T-helper 2 cell (primary cell): ENCODE measurements around the gene SKAP1.
"Not testable (repeated sequence)": the region's sequence is repeated elsewhere in the genome, so short reads cannot be mapped to it uniquely, and the experiment has no call there.

ENCODE experiments used
- DNase-seq, 5 experiments: peaks; one replicate each; pipeline versions ENCODE4 v3.0.0 to v3.0.0-alpha.2; 2012 to 2022

Gene SKAP1

DNA sequence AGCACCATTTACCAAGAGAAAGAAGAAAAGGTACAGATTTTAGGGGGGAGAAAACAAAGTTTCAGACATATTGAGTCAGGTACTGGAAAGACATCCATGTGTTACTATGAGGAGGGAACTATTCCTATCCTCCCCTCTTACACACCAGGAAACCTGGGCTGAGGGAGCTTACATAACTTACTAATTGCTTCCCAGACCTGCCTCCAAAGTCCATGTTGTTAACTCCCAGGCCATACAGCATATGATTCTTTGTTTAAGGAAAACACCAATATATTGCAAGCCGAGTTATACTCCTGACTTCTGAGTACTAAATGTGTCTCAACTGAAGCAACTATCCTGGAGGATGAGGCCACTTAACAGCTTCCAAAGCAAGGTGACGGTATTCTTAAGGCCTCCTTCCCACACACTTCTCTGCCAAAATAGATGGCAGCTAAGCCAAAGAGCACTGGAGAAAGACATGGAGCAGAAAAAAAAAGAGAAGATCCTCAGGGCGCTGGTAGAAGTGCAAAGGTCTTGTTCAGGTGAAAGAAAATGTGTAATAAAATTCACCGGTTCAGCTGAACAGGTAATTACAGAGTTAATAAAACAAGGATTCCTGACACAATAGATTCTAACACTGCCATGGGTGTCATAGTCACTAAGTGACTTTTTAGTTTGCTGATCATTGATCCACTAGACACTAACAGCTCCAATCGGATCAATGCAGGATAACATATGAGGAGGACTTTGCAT is 151.1 kb downstream of the SKAP1 start:
- no peak for DNase-seq

DNA sequence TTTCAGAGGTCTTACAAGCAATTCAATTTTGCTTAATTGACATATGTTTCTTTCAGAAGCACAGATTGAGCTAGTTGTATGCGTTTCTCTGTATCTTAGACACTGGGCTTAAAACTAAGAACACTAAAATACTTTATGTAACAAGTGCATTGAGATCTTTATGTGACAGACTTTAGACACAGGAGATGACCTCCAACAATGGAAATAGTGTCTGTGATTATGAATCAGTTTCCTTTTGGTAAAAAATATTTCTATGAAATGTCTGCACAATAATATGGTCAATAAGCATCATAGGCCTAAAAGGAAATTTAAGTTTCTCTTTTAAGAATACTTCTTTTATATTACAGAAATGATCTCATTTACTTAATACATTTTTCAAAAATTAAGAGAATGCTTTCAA is 153.2 kb downstream of the SKAP1 start:
- DNase-seq = no peak

DNA sequence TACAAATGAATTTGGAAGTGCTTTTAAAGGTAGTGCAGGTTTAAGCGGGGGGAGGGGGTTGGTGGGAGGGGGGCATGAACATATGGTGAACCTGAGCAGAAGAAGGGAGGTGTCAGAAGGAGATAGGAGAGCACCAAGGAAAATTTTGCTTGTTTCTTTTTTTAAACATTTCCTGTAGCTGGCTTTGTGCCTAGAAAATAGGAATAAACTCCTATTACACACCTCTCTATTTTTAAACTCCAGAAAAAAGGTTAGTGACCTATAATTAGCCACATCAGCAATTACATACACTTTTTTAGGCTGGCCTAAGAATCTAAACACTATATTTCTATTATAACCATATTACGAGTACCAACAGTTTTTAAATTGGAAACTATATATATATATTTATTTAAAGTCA is 159.1 kb downstream of the SKAP1 start:
- no peak for DNase-seq

DNA sequence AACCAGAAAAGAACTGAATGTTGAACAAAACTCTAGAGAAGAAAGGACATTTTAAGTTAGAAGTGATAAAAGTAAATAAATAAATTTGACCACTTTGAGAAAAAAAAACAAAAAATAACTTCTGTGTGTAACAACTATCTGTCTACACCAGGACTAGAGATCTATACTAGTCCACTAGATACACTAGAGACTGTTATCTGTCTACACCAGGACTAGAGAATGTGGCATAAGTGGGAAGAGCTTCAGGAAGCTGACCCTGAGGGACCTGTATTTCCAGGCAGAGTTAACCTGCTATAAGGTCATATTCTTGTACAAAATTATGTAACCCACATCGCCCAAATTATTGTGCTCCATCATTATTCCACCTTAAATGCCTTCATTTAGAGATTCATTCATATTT is 160.8 kb downstream of the SKAP1 start:
- DNase-seq = no peak

DNA sequence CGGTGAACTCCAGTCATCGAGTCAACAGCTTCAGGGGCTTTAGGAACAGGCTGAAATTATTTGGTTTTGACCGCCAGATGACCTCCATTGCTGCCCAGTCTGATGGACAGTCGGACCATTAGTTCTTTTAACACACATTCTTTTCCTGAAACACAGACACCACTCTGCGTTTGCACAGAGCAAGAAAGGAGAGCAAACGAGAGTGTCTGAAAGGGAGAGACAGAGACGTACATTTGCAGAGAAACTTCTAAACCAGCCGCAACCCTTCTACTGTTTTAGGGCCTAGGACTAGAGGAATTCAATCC is 166.3 kb downstream of the SKAP1 start:
- DNase-seq = no peak

DNA sequence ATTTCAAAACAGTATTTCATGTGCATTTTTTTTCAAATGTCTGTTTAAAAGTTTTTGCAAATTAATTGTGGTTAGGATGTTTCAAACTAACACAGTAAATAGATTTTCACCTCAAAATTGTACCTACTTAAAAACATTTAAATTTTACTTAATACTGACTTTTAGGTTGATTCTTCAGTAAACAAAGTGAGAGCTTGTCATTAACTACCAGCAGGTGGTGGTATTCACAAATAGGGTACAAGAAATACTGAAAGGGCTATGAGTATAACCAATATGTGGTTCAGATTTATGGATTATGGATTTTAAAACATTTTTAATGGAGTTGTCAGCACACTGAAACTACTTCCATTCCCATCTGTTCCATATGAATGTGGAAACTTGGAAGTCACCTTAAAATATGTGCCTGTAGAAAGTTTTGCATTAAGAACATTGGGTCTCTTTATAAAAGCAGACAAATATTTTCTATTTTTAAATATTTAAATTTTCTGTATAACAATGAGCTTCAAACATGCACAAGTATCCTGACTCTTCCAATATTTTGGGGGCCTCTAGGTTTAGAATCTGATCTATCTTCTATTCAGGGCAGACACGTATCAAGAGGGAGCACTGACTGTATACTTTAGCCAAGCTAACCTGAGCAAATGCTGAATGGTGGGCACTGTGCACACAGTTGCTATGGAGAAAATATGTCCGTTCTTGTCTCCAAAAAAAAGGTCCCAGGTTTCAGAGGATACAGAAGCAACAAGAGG is 166.9 kb downstream of the SKAP1 start:
- peak in 1 of 5 experiments; percentile 12 for DNase-seq

DNA sequence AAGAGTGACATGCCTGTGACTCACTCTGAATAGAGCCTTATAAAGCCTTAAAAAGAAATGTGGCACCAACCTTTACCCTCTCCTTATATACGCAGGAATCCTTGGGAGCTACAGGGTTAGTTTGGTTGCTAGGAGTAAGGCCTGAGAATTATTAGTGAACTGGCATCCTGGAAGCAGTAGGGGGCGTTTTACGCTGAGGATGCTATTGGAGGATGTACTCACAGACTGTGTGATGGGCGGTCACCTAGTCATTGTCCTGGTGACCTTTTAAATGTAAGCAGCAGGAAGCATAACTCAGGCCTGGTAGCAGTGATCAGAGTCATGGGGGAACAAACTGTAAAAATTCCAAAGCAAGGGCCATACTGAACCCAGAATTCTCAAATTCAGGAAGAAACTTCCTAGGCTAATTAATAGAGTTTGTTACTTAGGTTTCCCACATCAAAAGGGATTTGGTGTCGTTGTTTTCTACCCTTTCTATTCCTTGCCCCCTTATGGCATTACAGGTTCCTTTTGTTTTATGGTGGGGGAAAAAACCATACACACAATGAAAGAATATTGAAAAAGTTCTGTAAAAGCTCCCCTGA is 168.6 kb downstream of the SKAP1 start:
- no peak for DNase-seq

DNA sequence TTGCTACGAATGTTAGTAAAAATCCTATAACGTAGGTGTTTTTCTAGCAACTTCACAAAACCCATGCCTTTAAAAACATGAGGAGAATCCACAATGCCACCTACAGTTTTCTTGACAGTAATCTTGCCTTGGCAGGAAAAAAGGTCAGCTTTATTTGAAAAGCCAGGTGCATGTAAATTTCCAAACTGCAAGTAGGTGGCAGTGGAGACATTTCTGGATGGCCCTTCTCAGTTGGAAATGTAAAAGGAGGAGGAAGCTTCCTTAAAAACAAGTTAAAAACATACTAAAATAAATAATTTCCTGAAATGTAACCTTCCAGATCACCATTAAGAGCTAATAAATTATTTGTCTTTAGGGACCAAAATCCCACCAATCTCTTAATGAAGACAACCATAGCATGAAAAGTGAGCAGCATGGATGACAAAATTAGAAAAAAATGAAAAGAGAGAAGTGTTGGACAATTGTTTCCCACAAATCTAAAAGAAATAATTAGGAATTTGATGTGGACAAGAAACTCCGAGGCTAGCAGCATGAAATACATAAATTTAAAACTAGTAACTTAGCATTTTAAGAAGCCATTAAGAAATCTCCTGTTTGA is 170.2 kb downstream of the SKAP1 start:
- no peak for DNase-seq

DNA sequence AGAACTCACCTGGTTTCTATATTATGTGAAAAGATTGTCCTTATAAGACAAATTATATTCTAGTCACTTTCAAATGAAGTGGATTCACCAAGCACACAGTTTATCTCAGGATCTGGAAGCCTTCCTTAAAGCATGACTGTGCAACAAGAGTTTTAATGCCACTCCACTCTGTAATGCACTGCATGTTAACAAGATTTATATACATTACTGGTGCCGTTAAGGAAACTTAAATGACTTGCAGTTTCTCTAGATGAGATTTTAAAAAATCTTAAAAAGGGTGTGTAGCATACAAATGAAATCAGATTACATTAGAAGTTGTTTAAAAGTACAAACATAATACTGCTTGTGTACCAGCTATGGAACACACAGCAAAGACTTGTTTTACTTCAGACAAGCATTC is 171.7 kb downstream of the SKAP1 start:
- DNase-seq = no peak

DNA sequence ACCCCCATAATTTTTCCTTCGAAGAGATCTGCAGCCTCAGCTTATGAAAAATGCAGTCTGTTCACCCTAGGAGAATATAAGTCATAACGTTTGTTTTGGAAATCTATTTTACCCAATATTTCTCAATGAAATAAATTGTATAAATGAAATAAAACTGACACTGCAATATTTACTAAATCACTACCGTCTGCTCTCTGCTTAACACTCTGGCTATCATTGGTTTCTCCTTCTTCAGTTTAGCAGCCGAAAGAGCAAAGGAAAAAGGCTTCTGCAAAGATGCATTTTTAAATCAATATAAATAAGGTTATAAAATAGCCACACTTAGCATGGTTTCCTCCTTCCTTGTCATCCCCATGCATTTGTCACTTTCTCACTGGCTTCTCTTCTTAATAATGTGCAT is 174.3 kb downstream of the SKAP1 start:
- DNase-seq = no peak

DNA sequence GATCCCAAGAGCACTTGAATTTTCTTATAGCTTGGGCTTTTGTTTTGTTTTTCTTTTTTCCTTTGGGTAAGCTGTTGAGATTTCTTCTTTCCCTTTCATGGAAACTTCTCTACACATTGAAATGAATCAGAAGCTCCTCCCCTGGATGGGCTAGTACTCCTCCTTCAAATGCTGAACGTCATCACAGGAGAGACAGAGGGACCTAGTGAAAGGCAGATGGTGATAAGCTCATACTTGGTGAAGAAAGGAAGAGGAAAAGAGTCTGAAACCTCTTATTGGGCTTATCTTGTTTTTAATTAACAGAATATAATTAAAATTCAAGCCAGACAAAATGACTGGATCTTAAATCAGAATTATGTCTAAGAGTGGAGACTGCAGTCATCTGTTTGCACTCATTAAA is 175.1 kb downstream of the SKAP1 start:
- DNase-seq = no peak

DNA sequence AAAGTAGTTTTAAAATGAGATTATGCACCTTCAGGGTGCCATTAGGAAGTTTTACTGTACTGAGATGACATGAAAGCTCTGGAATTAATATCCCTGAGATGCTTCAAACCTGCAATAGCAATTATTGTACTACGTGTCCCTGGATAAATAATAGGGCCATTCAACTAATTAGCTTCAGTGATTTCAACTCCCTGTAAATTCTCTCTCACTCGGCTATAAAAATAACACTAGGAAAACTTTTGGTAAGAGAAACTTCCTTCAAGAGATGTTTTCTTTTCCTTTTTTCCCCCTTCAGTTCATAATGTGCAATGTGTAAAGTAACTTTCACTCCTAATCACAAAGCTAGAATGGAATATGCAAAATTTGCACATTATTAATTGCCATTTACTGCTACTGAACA is 176.0 kb downstream of the SKAP1 start:
- no peak for DNase-seq

DNA sequence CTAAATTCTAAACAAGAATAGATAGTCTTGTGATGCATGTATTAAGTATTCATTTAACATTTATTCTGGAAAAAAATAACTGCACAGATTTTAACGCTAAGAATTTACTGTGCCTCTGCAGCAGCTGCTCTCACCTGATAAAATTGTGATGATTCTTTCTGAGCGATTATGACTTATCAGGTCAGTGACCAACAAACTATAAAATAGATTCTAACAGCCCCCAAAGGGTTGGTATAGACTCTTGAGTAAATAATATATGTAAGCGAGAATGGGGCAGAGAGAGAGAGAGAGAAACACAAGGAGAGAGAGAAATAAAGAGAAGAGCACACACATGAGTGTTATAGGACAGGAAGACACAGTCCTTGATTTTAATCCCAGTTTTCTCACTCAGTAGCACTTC is 178.1 kb downstream of the SKAP1 start:
- no peak for DNase-seq

DNA sequence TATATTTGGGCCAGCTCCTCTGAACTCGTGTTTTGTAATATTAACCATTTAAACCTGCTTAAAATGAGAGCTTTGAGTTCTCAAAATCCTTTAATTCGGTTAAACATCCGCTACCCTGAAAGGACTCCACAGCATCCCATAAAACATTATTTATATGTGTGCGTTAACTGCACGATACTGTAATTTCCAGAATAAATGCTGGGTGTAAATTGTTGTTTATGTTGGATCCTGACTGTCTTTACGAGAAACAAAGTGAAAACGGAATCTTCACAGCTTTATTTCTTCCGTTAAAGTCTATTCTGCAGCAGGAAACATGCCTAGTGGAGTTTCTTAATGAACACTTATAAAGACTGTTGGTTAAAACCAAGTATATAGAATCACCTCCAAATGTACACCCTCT is 179.1 kb downstream of the SKAP1 start:
- DNase-seq = no peak

DNA sequence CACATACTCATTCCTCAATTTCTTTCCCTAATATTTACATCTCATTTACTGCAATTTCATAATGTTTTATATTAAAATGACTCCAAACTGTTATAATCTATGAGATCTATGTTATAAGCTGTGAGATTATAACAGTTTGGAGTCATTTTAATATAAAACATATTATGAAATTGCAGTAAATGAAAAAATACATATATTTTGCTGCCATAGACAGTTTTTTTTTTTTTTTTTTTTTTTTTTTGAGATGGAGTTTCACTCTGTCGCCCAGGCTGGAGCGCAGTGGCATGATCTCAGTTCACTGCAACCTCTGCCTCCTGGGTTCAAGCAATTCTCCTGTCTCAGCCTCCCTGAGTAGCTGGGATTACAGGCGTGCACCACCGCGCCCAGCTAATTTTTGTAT is 180.0 kb downstream of the SKAP1 start:
- not testable (repeated sequence) for DNase-seq

DNA sequence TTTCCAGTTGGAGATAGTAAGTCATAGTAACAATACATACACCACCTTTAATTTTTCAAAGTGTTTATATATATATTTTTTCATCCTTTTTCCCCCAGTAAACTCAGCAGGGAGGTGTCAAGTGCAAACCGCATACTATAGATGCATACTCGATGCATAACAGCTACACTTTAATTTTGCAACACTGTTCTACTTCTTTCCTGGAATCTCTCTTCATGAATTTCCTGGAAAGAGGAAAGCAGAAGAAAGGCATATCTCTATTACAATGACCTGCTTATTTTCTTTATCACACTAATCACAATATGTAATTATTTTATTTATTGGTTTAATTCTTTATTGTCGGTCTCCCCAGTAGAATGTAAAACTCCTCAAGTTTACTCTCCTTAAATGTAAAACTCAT is 182.4 kb downstream of the SKAP1 start:
- no peak for DNase-seq

DNA sequence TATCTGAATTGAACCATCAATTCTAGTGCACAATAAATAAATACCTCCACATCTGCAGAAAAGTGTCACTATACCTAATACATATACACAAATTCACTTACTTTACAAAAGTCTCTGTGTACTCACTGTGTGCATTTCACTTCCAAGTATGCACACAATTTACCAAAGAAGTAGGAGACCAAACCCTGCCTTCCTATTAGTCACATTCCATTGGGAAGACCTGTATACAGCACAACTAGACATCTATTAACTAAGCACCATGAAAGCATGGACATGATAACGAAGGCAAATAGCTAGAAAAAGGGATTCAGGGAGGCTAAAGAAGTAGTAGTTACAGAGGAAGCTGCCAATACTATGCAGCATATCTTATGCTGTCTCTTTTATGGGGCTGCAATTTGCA is 183.0 kb downstream of the SKAP1 start:
- DNase-seq = no peak

DNA sequence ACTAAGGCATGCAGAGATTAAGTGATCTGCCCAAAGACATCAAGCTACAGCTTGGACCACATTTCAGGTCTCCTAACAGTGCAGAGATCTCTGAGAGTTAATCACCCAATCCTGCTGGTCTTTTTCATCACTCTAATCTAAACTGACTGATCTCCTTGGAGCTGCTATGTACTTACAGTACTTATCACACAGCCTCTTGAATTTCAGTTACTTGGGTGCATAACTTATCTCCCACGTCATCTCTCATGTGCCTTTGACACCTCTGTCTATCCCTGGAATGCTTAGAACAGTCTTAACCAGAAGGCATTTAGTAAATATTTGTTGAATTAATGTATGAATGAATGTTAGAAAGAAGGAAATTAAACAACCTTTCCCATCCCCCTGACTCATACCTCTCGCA is 183.4 kb downstream of the SKAP1 start:
- no peak for DNase-seq

DNA sequence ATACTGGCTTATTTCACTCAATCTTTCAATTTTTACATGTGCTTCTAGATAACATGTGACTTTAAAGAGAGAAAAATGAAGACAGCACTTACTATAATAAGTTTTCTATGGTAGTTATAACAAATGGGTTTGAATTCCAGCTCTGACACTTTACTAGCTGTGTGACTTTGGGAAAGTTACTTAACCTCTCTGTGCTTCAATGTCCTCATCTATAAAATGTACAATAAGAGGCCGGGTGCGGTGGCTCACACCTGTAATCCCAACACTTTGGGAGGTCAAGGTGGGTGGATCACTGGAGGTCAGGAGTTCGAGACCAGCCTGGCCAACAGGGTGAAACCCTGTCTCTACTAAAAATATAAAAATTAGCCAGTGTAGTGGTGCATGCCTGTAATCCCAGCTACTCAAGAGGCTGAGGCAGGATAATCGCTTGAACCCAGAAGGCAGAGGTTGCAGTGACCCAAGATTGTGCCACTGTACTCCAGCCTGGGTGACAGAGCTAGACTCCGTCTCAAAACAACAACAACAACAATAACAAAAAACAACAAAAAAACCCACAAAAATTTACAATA is 184.5 kb downstream of the SKAP1 start:
- DNase-seq = not testable (repeated sequence)

DNA sequence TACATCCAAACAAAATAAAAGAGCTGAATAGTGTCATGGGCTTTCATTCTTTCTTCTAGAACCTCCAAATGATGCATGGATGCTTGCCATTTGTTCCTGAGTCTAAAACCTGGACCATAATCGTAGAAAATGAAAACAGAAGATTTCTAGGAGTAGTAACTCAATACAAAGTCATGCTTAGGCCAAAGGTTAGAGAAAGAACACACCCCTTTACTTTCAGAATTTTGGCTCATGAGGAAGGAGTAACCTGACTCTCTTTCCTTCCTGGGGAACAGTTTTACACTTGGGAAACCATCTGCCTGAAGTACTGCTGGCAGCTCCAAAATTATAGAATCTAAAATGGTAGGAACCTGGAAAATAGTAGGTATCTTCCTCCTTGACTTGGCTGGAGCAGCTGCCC is 185.2 kb downstream of the SKAP1 start:
- DNase-seq = no peak

DNA sequence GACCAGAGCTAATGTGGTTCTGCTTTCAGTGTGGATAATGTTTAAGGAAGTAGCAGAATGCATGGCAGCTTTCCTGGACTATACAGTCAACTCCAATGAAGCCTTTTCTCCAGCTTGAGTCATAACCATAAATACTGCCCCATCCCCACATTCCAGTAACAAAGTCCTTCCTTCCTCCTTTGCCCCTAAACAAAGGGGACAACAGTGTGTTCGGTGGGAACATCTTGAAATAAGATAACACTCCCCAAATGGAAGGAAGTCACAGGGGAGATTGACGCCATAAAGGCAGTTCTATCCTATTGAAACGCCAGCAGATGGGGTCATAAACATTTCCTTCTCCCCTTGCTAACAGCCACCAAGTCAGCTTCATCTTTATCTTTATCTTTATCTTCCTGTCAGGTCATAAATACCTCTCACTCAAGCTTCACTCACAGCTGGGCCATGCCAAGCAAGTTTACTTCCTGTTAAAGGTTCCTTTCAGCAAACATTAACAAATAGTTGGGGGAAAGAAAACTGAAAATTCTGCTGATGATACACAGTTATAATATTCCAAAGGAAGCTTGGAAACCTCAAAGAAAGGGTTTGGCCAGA is 185.8 kb downstream of the SKAP1 start:
- DNase-seq = peak in 1 of 5 experiments; percentile 42

DNA sequence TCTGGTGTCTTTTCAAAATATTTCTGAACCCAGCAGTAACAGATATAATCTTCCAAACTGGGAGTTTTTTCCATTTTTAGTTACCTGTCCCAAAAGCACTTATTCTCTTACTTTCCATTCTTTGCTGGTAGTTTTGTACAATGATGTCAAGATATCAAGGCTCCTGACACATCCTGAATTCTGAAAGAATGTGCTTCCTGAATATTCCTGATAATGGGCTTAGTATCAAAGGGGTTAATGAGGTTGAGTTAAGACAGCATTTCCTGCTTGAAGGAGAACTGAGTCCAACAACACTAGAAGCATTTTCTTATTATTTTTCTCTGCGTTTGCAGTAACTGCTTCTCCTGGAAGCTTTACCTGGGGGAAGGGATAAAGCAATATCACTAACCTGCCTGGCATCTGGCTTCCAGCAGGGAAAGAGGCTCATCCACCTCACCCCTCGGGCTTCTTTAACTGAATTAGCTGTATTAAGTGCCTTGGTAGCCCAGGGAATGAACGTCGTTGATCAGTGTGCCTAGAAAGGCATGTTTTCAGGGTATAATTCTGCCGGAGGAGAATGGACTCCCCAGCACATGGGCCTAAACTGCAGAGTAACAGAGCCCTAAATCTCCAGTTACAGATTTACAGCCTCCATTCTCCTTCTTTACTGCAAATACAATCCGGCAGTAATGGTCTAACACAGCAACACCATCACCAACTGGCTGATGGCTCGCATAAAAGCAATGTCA is 188.1 kb downstream of the SKAP1 start:
- no peak for DNase-seq
